H9 (cell line): ENCODE results near the gene ARHGAP24. TPM values are rescaled to one million over a fixed set of nuclear protein-coding genes. Genes with fewer than 3 reads are reported as not detected.

Experiments
- DNase-seq: peaks from one replicate; pipeline ENCODE4 v3.0.0-alpha.2; 2017
- H2AFZ ChIP-seq: one replicate; pipeline ENCODE4 v1.6.1; 2013; ENCODE audit warnings: mild to moderate bottlenecking, low read length, control low read depth, moderate library complexity
- H2AK5ac ChIP-seq: 2 replicates; pipeline ENCODE4 v1.6.1; 2013; ENCODE audit warnings: low read length, control low read depth, mixed read lengths; ENCODE audit not compliant: insufficient read length
- H2BK120ac ChIP-seq: one replicate; pipeline ENCODE4 v1.6.1; 2013; ENCODE audit warnings: low read depth, mild to moderate bottlenecking, low read length, control low read depth, inconsistent platforms; ENCODE audit not compliant: poor library complexity, severe bottlenecking
- H2BK12ac ChIP-seq: 2 replicates; pipeline ENCODE4 v1.6.1; 2013; ENCODE audit warnings: low read length, control low read depth, mixed read lengths, low read depth; ENCODE audit not compliant: insufficient read length
- H2BK15ac ChIP-seq: 2 replicates; pipeline ENCODE4 v1.6.1; 2013; ENCODE audit warnings: low read depth, low read length, control low read depth
- H2BK20ac ChIP-seq: one replicate; pipeline ENCODE4 v1.6.1; 2013; ENCODE audit warnings: low read depth, mild to moderate bottlenecking, low read length, control low read depth, inconsistent platforms; ENCODE audit not compliant: poor library complexity, severe bottlenecking
- H2BK5ac ChIP-seq: 2 replicates; pipeline ENCODE4 v1.6.1; 2013; ENCODE audit warnings: low read length, control low read depth, mixed read lengths; ENCODE audit not compliant: insufficient read length
- H3K14ac ChIP-seq: 2 replicates; pipeline ENCODE4 v1.6.1; 2013; ENCODE audit warnings: low read length, control low read depth; ENCODE audit not compliant: insufficient read depth
- H3K18ac ChIP-seq: 2 replicates; pipeline ENCODE4 v1.6.1; 2013; ENCODE audit warnings: low read depth, mild to moderate bottlenecking, mixed read lengths, low read length, control low read depth; ENCODE audit not compliant: insufficient read length
- H3K23ac ChIP-seq: 2 replicates; pipeline ENCODE4 v1.6.1; 2013; ENCODE audit warnings: low read length, control low read depth, mixed read lengths, low read depth; ENCODE audit not compliant: insufficient read length
- H3K23me2 ChIP-seq: 2 replicates; pipeline ENCODE4 v1.6.1; 2013; ENCODE audit warnings: low read depth, mild to moderate bottlenecking, mixed read lengths, low read length, control low read depth; ENCODE audit not compliant: insufficient read length, poor library complexity, severe bottlenecking
- H3K27ac ChIP-seq: 2 replicates; pipeline ENCODE4 v1.5.1; 2013; ENCODE audit warnings: low read length, control low read depth, mixed read lengths, low read depth; ENCODE audit not compliant: insufficient read length
- H3K27me3 ChIP-seq: 2 replicates; pipeline ENCODE4 v1.6.1; 2013; ENCODE audit warnings: low read length, control low read depth, inconsistent platforms; ENCODE audit not compliant: insufficient read depth
- H3K4ac ChIP-seq: 2 replicates; pipeline ENCODE4 v1.6.1; 2013; ENCODE audit warnings: low read depth, mild to moderate bottlenecking, control low read depth, inconsistent platforms, low read length, moderate library complexity
- H3K4me1 ChIP-seq: 2 replicates; pipeline ENCODE4 v1.6.1; 2013; ENCODE audit warnings: low read length, control low read depth, inconsistent platforms; ENCODE audit not compliant: insufficient read depth
- H3K4me2 ChIP-seq: 2 replicates; pipeline ENCODE4 v1.6.1; 2013; ENCODE audit warnings: low read length, control low read depth, mixed read lengths; ENCODE audit not compliant: insufficient read length, insufficient read depth
- H3K56ac ChIP-seq: 2 replicates; pipeline ENCODE4 v1.6.1; 2013; ENCODE audit warnings: low read depth, mild to moderate bottlenecking, mixed read lengths, low read length, control low read depth; ENCODE audit not compliant: insufficient read length
- H3K79me1 ChIP-seq: 2 replicates; pipeline ENCODE4 v1.6.1; 2013; ENCODE audit warnings: low read depth, mild to moderate bottlenecking, moderate library complexity, low read length, control low read depth, inconsistent platforms; ENCODE audit not compliant: insufficient read depth, poor library complexity, severe bottlenecking
- H3K79me2 ChIP-seq: 2 replicates; pipeline ENCODE4 v1.6.1; 2013; ENCODE audit warnings: low read length, control low read depth, inconsistent platforms; ENCODE audit not compliant: insufficient read depth
- H3K9ac ChIP-seq: 2 replicates; pipeline ENCODE4 v1.6.1; 2013; ENCODE audit warnings: low read length, control low read depth, mixed read lengths; ENCODE audit not compliant: insufficient read length; ENCODE audit errors: extremely low read depth
- H3K9me3 ChIP-seq: one replicate; pipeline ENCODE4 v1.6.1; 2013; ENCODE audit warnings: low read depth, low read length, inconsistent platforms; ENCODE audit not compliant: control insufficient read depth
- H3T11ph ChIP-seq: one replicate; pipeline ENCODE4 v1.6.1; 2013; ENCODE audit warnings: mild to moderate bottlenecking, low read length, control low read depth, inconsistent platforms
- H4K20me1 ChIP-seq: one replicate; pipeline ENCODE4 v1.6.1; 2013; ENCODE audit not compliant: control insufficient read depth, insufficient read length, insufficient read depth
- H4K5ac ChIP-seq: 2 replicates; pipeline ENCODE4 v1.6.1; 2013; ENCODE audit warnings: low read depth, mild to moderate bottlenecking, mixed read lengths, low read length, control low read depth; ENCODE audit not compliant: insufficient read length
- H4K8ac ChIP-seq: replicated peaks from 2 replicates; pipeline ENCODE4 v1.6.1; 2013; ENCODE audit warnings: low read length, control low read depth, mixed read lengths, low read depth; ENCODE audit not compliant: insufficient read length
- H4K91ac ChIP-seq: 2 replicates; pipeline ENCODE4 v1.6.1; 2013; ENCODE audit warnings: low read depth, mild to moderate bottlenecking, moderate library complexity, mixed read lengths, low read length, control low read depth; ENCODE audit not compliant: insufficient read length
- H3K27ac Mint-ChIP-seq, 3 experiments: 2 replicates in 2 of 3; 3 replicates in 1 of 3; pipeline ENCODE4 v1.8.0; 2020 to 2021; ENCODE audit warnings: mixed read lengths in 3 of 3, mild to moderate bottlenecking in 1 of 3, moderate library complexity in 1 of 3
- H3K27me3 Mint-ChIP-seq: 2 replicates; pipeline ENCODE4 v1.8.0; 2021; ENCODE audit warnings: low read depth, mild to moderate bottlenecking, moderate library complexity, mixed read lengths
- H3K36me3 Mint-ChIP-seq, 3 experiments: 2 replicates in 2 of 3; 3 replicates in 1 of 3; pipeline ENCODE4 v1.8.0; 2020 to 2021; ENCODE audit warnings: low read depth in 3 of 3, mixed read lengths in 3 of 3; ENCODE audit not compliant: insufficient read depth in 1 of 3
- H3K4me1 Mint-ChIP-seq, 2 experiments: 2 replicates each; pipeline ENCODE4 v1.8.0; 2020; ENCODE audit warnings: mixed read lengths in 2 of 2
- H3K4me3 Mint-ChIP-seq, 2 experiments: 2 replicates in 1 of 2; 3 replicates in 1 of 2; pipeline ENCODE4 v1.8.0; 2020 to 2021; ENCODE audit warnings: mild to moderate bottlenecking in 2 of 2, mixed read lengths in 2 of 2, moderate library complexity in 1 of 2
- H3K9me3 Mint-ChIP-seq, 2 experiments: 2 replicates in 1 of 2; 3 replicates in 1 of 2; pipeline ENCODE4 v1.8.0; 2020; ENCODE audit warnings: mild to moderate bottlenecking in 2 of 2, mixed read lengths in 2 of 2, moderate library complexity in 1 of 2
- whole genome bisulfite sequencing: extraction: QIAGEN DNeasy Blood & Tissue Kit; methylation state at CpG from one replicate; pipeline ENCODE4 v1.1.7; 2013; ENCODE audit warnings: missing lambda C conversion rate, low lambda C conversion rate, mixed read lengths; ENCODE audit not compliant: insufficient read length; ENCODE audit errors: extremely low coverage; 5-methylcytosine and 5-hydroxymethylcytosine counted together
- total RNA-seq: library from RNA; stranded (reverse); gene quantifications from 2 replicates; pipeline ENCODE4 v1.2.1, GENCODE V29; 2021
- TF ChIP-seq, protein P1 (sequence below): fragments of 200-600 bp; sonication (generic); conservative IDR thresholded peaks from 3 replicates; pipeline ENCODE4 v1.8.0; 2021; ENCODE audit warnings: antibody characterized with exemption, mild to moderate bottlenecking

ARHGAP24 gene
- total RNA-seq, 1 experiment from 2014 or later = 0.37 TPM

DNA sequence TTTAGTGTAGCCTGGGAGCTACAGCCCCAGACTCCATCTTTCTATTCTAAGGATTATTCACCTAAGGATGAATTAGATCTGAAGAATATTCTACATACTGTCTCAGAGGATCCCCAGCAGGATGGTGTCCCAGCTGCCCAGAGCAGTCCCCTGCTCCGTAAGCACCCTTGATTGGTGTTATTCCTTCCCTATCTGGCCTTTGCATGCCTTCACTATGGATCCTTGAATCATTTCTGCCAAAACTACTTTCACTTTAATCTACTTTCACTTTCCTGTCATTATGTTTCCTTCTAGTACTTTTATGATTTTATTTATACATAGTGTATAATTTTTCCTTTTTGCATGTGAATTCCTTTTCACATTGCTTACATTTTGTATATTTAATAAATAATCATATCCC is 39.2 kb downstream of the ARHGAP24 start:
- H2BK20ac ChIP-seq = no peak overlapping the region
- Mint-ChIP-seq H3K27ac (no peak overlapping the region), H3K36me3 (no peaks in the 10 kb centered on the region), H3K4me1 (no peaks in the 10 kb centered on the region), H3K27me3 (no peaks in the 10 kb centered on the region; the same call in 1 of the 2 replicates), H3K9me3 (no peaks in the 10 kb centered on the region), H3K4me3 (no peak overlapping the region)
- no peak overlapping the region for H3K56ac ChIP-seq
- H3K4ac ChIP-seq = no peak overlapping the region
- no peak overlapping the region for H3K18ac ChIP-seq
- H3K14ac ChIP-seq = no peak overlapping the region
- no peak overlapping the region for H3K23ac ChIP-seq
- H2AK5ac ChIP-seq = no peak overlapping the region
- H3K27me3 ChIP-seq = no peaks in the 10 kb centered on the region
- H4K5ac ChIP-seq = no peak overlapping the region
- H2BK15ac ChIP-seq = no peak overlapping the region
- no peaks in the 10 kb centered on the region for H4K20me1 ChIP-seq
- no peak overlapping the region for H2BK12ac ChIP-seq
- TF ChIP-seq, protein P1, sequence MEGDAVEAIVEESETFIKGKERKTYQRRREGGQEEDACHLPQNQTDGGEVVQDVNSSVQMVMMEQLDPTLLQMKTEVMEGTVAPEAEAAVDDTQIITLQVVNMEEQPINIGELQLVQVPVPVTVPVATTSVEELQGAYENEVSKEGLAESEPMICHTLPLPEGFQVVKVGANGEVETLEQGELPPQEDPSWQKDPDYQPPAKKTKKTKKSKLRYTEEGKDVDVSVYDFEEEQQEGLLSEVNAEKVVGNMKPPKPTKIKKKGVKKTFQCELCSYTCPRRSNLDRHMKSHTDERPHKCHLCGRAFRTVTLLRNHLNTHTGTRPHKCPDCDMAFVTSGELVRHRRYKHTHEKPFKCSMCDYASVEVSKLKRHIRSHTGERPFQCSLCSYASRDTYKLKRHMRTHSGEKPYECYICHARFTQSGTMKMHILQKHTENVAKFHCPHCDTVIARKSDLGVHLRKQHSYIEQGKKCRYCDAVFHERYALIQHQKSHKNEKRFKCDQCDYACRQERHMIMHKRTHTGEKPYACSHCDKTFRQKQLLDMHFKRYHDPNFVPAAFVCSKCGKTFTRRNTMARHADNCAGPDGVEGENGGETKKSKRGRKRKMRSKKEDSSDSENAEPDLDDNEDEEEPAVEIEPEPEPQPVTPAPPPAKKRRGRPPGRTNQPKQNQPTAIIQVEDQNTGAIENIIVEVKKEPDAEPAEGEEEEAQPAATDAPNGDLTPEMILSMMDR = no peak
- no peak overlapping the region for H2AFZ ChIP-seq
- H3K9me3 ChIP-seq = no peaks in the 10 kb centered on the region
- no peak overlapping the region for H2BK120ac ChIP-seq
- no peak overlapping the region for H3K4me2 ChIP-seq
- H3T11ph ChIP-seq = no peak overlapping the region
- no peak for DNase-seq
- H4K8ac ChIP-seq = no peak overlapping the region
- H3K27ac ChIP-seq = no peak overlapping the region
- WGBS = no CpG with 5 or more reads among the region's 1 CpG
- no peaks in the 10 kb centered on the region for H3K4me1 ChIP-seq
- H3K23me2 ChIP-seq = no peaks in the 10 kb centered on the region
- no peaks in the 10 kb centered on the region for H3K79me1 ChIP-seq
- no peak overlapping the region for H2BK5ac ChIP-seq
- H4K91ac ChIP-seq = no peak overlapping the region
- H3K9ac ChIP-seq = no peak overlapping the region
- H3K79me2 ChIP-seq = no peaks in the 10 kb centered on the region
